ENCODE results near the gene WNT10A.
A peak's percentile ranks its signal among the peaks of the same experiment; 100 is the strongest.

WNT10A gene

GRCh38 chr2:218853766-218854165 is 26.9 kb upstream of the WNT10A start (continued):
- peak; percentile 33; the same call in 1 of the 2 replicates for TF ChIP-seq TSHZ1 (tag by site-specific recombination; IDR thresholded peaks at IDR 0.05; ENCODE audit: borderline replicate concordance)
- TF ChIP-seq ZNF629 (tag by site-specific recombination; IDR thresholded peaks at IDR 0.05) = peak; percentile 64
- no peak for TF ChIP-seq ZNF280D (tag by site-specific recombination; IDR thresholded peaks at IDR 0.05)
- TF ChIP-seq ZNF548 (tag by site-specific recombination; IDR thresholded peaks at IDR 0.05) = no peak
- TF ChIP-seq KLF16 (tag by site-specific recombination; IDR thresholded peaks at IDR 0.05) = no peak
- TF ChIP-seq BCL11A (tag by site-specific recombination; IDR thresholded peaks at IDR 0.05; ENCODE audit: low read depth) = peak; percentile 55; the same call in 1 of the 2 replicates
- no peak for TF ChIP-seq HOXC10 (CRISPR knock-in tag; IDR thresholded peaks at IDR 0.05)

GRCh38 chr2:218854860-218855259 is 25.8 kb upstream of the WNT10A start:
- H3K27ac ChIP-seq (ENCODE audit: extremely low read depth, low read depth, low read length) = no peak overlapping the region
- no peak overlapping the region for H3K4me3 ChIP-seq (ENCODE audit: low read depth, low read length)
- H3K4me1 ChIP-seq (ENCODE audit: control insufficient read depth, insufficient read depth, low read length) = peaks cover 18% of the 10 kb centered on the region
- peak; percentile 30; the same call in 1 of the 2 replicates for TF ChIP-seq ZFHX2 (tag by site-specific recombination; conservative IDR thresholded peaks at IDR 0.05)
- no peak for TF ChIP-seq ZNF571 (tag by site-specific recombination; IDR thresholded peaks at IDR 0.05)
- TF ChIP-seq EGR2 (tag by site-specific recombination; IDR thresholded peaks at IDR 0.05; ENCODE audit: low read depth) = peak; percentile 56
- TF ChIP-seq TRIM28 (IDR thresholded peaks at IDR 0.05; ENCODE audit: borderline replicate concordance, low read length) = peak; percentile 49; the same call in 1 of the 2 replicates
- no peaks in the 10 kb centered on the region for H3K9me3 ChIP-seq (ENCODE audit: control insufficient read depth, insufficient read depth, low read depth, low read length)
- ChIA-PET CTCF (interaction anchor here (0.6 to 10.1 kb wide), 8 partner anchors 21 to 297 kb away, joined by 3 to 115 read pairs (median 5); no protein-coding TSS in a partner anchor), POLR2A (no interaction called here)
- no peaks in the 10 kb centered on the region for H3K36me3 ChIP-seq (ENCODE audit: control insufficient read depth in 2 of 2, insufficient read depth in 1 of 2, low read length in 2 of 2)

GRCh38 chr2:218855305-218856166 is 25.1 kb upstream of the WNT10A start:
- Histone ChIP-seq H3K9me3 (ENCODE audit: control insufficient read depth, insufficient read depth, low read depth, low read length) (no peaks in the 10 kb centered on the region), H3K36me3 (ENCODE audit: control insufficient read depth in 2 of 2, insufficient read depth in 1 of 2, low read length in 2 of 2) (no peaks in the 10 kb centered on the region), H3K4me3 (ENCODE audit: low read depth, low read length) (no peak overlapping the region), H3K4me1 (ENCODE audit: control insufficient read depth, insufficient read depth, low read length) (peaks cover 22% of the 10 kb centered on the region), H3K27ac (ENCODE audit: extremely low read depth, low read depth, low read length) (no peak overlapping the region)
- CTCF ChIA-PET = interaction anchor here (0.6 to 10.1 kb wide), 8 partner anchors 20 to 264 kb away, joined by 3 to 115 read pairs (median 4); no protein-coding TSS in a partner anchor
- no peak for TF ChIP-seq ZBTB48 (tag by site-specific recombination; IDR thresholded peaks at IDR 0.05)
- TF ChIP-seq ZXDB (tag by site-specific recombination; IDR thresholded peaks at IDR 0.05) = no peak
- TF ChIP-seq TRIM28 (IDR thresholded peaks at IDR 0.05; ENCODE audit: borderline replicate concordance, low read length) = peak; percentile 7; the same call in 1 of the 2 replicates
- POLR2A ChIA-PET = no interaction called here
